Retinal pigment epithelial cell (primary cell): Measurements from ENCODE around the gene ADK.
"Not testable (repeated sequence)": the region's sequence is repeated elsewhere in the genome, so short reads cannot be mapped to it uniquely, and the experiment has no call there.

ENCODE experiments used
- DNase-seq: peaks from one replicate; pipeline ENCODE4 v3.0.0-alpha.2; 2010; ENCODE audit warnings: low read depth
- H3K4me3 ChIP-seq: 2 replicates; pipeline ENCODE4 v1.5.1; 2011; ENCODE audit warnings: mild to moderate bottlenecking, low read length, control low read depth, moderate library complexity
- CTCF ChIP-seq: conservative IDR thresholded peaks from 2 replicates; pipeline ENCODE4 v1.5.1; 2011; ENCODE audit warnings: low read depth, low read length, control low read depth, inconsistent platforms

ADK gene

GRCh38 chr10:74518061-74518460, 367.0 kb downstream of the ADK start:
- H3K4me3 ChIP-seq: no peak overlapping the region
- no peak for DNase-seq
- no peak for TF ChIP-seq CTCF

GRCh38 chr10:74521526-74521925, 370.5 kb downstream of the ADK start:
- no peak for TF ChIP-seq CTCF
- DNase-seq: no peak
- no peak overlapping the region for H3K4me3 ChIP-seq

GRCh38 chr10:74523199-74523598, 372.2 kb downstream of the ADK start:
- TF ChIP-seq CTCF: no peak
- no peak overlapping the region for H3K4me3 ChIP-seq
- no peak for DNase-seq

GRCh38 chr10:74525885-74526284, 374.9 kb downstream of the ADK start:
- H3K4me3 ChIP-seq: no peak overlapping the region
- DNase-seq: no peak
- no peak for TF ChIP-seq CTCF

- DNase-seq, H3K4me3 ChIP-seq: not testable (repeated sequence)
These were observed 376.6 kb downstream of the ADK start for GRCh38 chr10:74527611-74528010.

- DNase-seq: no peak
- no peak for TF ChIP-seq CTCF
- no peak overlapping the region for H3K4me3 ChIP-seq
These were observed 378.2 kb downstream of the ADK start for GRCh38 chr10:74529205-74529604.

GRCh38 chr10:74530981-74531380, 380.0 kb downstream of the ADK start:
- no peak for TF ChIP-seq CTCF
- no peak for DNase-seq
- H3K4me3 ChIP-seq: no peak overlapping the region

GRCh38 chr10:74539317-74539716, 388.3 kb downstream of the ADK start:
- no peak for DNase-seq
- no peak overlapping the region for H3K4me3 ChIP-seq
- no peak for TF ChIP-seq CTCF
